ENCODE measurements around the gene NNAT. TPM values are rescaled to one million over a fixed set of nuclear protein-coding genes. Genes with fewer than 3 reads are reported as not detected.
A peak's percentile ranks its signal among the peaks of the same experiment; 100 is the strongest.

The NNAT gene
- total RNA-seq, 1 donor from 2014 or later: not detected

DNA sequence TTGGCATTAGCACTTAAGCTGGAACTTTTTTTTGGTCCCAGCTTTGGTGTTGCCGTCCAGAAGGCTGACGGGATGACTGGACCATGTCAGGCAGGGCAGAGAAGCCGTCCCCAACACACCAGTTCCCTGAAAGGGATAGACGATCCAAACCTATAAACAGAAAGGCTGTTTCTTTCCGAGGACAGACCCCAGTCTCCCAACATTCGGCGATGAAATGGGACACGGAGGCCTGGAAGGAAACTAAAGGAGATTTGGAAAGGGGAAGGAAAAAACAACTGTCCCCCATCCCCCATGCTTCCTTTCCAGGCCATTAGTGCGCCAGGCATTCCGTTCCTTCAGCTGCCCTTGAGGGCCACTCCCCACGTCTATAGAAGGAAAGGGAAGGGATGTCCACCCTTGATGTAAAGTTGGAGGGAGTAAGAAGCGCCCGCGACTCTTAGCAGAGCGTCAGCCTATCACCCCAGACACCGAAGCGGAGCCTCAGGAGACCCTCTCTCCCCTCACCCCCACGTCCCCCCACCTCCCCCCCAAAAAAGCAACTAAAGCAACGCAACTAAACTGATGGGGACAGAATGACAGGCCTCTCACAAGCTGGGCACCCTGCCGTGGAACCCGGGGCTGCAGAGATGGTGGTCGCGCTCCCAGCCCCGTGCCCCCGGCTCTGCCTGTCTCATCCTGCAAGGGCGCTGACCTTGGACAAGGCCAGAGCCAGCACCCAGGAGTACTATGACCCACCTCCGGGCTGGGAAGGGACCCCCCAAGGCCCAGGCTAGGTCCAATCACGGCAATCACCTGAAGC, 6.0 kb downstream of the NNAT start:
- H3K36me3 ChIP-seq: no peaks in the 10 kb centered on the region
- no peaks in the 10 kb centered on the region for H3K9me3 ChIP-seq
- DNase-seq (ENCODE audit: low spot score in 2 of 2): peak in 1 of 2 donors; percentile 55
- peak overlapping the region; percentile 86 to 97 for H3K27ac ChIP-seq
- TF ChIP-seq, protein P1, sequence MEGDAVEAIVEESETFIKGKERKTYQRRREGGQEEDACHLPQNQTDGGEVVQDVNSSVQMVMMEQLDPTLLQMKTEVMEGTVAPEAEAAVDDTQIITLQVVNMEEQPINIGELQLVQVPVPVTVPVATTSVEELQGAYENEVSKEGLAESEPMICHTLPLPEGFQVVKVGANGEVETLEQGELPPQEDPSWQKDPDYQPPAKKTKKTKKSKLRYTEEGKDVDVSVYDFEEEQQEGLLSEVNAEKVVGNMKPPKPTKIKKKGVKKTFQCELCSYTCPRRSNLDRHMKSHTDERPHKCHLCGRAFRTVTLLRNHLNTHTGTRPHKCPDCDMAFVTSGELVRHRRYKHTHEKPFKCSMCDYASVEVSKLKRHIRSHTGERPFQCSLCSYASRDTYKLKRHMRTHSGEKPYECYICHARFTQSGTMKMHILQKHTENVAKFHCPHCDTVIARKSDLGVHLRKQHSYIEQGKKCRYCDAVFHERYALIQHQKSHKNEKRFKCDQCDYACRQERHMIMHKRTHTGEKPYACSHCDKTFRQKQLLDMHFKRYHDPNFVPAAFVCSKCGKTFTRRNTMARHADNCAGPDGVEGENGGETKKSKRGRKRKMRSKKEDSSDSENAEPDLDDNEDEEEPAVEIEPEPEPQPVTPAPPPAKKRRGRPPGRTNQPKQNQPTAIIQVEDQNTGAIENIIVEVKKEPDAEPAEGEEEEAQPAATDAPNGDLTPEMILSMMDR (IDR thresholded peaks at IDR 0.05): no peak
- intact Hi-C loops (cut with DNase I): loop anchor here (5.0 kb wide), 1 partner anchor 130 kb away; no protein-coding TSS in a partner anchor
- H3K4me3 ChIP-seq: peak overlapping the region; percentile 96
- H3K4me1 ChIP-seq: peaks cover 0 to 9% of the 10 kb centered on the region in 2 donors
- H3K27me3 ChIP-seq: no peaks in the 10 kb centered on the region

DNA sequence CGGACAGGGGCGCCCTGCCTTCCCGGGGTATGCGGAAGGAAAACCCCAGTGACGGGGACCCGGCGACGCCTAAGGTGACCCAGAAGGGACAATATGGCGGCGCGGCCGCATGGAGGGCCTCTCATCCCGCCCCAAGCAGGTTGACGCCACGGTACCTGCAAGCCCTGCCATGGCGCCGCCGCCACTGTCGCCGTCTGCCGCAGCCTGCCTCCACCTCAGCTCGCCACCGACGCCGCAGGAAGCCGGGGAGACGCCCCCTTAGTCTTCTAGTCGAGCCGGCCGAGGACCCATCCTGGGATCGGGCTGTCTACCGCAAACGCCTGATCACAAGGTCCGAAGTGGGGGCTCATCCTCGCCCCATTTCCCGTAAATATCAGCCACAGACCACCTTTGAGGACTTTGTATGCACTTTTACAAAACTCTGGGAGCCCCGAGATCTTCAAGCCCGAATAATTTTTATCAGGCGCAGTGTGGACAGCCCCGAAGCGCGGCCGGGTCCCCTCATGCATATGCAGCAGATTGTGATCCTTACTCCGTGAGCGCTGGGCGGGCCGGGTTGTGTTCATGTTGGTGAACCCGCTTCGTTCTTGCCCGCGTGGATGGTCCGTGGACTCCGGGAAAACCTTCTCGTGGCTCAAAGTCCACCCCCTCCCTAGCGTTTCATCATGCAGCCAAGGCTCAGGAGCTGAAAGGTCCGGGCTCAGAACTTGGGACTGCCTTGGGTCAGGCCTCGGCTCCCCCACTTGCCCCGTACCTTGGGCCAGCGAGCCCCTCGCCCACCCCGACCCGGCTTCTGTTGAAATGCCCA, 6.8 kb downstream of the NNAT start, which contains the start of gene BLCAP:
BLCAP (minus strand) TSS at position 239 of the 808 bp plus-strand sequence. CDS start 8,702 bp downstream, outside the sequence.
- no peaks in the 10 kb centered on the region for H3K36me3 ChIP-seq
- H3K4me1 ChIP-seq: peaks cover 0 to 9% of the 10 kb centered on the region in 2 donors
- TF ChIP-seq, protein P1 (IDR thresholded peaks at IDR 0.05): no peak
- H3K4me3 ChIP-seq: peak within 1 kb of the TSS; percentile 96
- DNase-seq (ENCODE audit: low spot score in 2 of 2): peak; percentile 59 to 94
- no peaks in the 10 kb centered on the region for H3K27me3 ChIP-seq
- no peaks in the 10 kb centered on the region for H3K9me3 ChIP-seq
- H3K27ac ChIP-seq: peak within 1 kb of the TSS; percentile 86 to 97
- intact Hi-C loops (cut with DNase I): loop anchor here (5.0 kb wide), 1 partner anchor 131 kb away; no protein-coding TSS in a partner anchor

DNA sequence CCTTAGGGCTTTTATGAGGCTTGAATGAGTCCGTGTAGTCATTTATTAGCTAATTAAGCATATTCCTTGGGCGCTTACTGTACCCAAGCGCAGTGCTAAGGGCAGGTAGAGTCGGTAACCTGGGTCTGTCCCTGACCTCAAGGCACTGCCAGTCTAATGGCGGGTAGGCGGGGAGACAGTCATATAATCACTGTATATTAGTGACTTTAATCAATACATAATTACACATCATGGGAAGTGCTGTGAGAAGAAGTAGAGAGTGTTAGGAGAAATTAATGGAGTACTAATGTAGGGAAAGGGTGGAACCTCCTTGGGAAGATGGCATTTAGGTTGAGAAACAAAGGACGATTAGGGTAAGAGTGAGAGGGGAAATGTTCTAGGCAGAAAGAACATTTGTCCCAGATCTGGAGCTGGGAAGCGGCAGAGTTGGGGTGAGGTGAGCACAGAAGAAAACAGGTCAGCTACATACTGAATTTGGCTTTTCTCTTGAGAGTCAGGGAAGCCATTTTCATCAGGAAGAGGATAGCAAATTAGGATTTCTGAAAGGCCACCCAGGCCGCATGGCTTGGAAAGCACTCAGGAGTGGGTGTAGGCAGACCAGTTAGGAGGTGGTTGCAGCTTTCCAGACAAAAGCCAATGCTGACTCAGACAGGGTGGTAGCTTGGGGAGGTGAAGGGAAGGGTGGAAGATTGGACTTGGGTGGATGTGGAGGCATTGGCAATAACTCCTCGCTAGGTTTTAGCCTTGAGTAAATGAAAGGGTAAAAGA, 7.6 kb downstream of the NNAT start:
- H3K36me3 ChIP-seq: no peaks in the 10 kb centered on the region
- H3K4me3 ChIP-seq: peak overlapping the region; percentile 96
- H3K4me1 ChIP-seq: peaks cover 0 to 9% of the 10 kb centered on the region in 2 donors
- H3K27ac ChIP-seq: peak overlapping the region; percentile 86 to 97
- no peaks in the 10 kb centered on the region for H3K27me3 ChIP-seq
- no peaks in the 10 kb centered on the region for H3K9me3 ChIP-seq
- peak in 1 of 2 donors; percentile 49 for DNase-seq (ENCODE audit: low spot score in 2 of 2)
- TF ChIP-seq, protein P1 (IDR thresholded peaks at IDR 0.05): no peak
- intact Hi-C loops (cut with DNase I): loop anchor here (5.0 kb wide), 1 partner anchor 131 kb away; no protein-coding TSS in a partner anchor

DNA sequence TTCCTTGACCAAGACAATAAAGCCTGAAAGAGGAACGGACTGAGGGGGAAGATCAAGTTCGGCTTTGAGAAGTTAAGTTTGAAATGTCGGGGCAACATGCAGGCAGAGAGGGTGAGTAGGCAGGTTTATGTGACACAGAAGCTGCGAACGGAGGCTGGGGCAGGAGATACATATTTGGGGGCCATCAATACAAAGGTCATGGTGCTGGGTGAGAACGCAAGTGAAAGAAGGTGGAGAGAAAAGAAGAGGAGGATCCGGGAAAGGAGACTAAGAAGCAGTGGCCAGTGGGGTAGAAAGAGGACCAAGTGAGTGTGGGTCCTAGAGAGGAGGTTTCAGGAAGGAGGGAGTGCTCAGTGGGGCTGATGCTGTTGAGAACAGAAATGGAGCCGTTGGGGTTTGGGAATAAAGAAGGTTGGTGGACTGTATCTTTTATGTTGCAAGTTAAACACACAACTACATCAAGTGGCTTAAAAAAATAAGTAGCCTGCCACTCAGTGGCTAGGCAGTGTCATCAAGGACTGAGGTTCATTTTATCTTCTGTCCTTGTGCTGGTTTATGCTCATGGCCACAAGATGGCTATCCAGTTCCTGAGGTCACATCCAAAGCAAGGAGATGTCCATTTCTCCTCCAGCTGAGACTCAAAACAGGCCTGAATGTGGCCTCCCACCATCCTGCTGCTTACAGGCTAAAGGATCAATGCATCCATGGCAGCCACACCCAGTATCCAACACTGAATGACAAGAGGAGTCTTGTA, 8.3 kb downstream of the NNAT start:
- peak in 1 of 2 donors; percentile 52 for DNase-seq (ENCODE audit: low spot score in 2 of 2)
- TF ChIP-seq, protein P1 (IDR thresholded peaks at IDR 0.05): no peak
- intact Hi-C loops (cut with DNase I): loop anchor here (5.0 kb wide), 1 partner anchor 132 kb away; no protein-coding TSS in a partner anchor

More for the DNA sequence above, 8.3 kb downstream of the NNAT start:
- no peaks in the 10 kb centered on the region for H3K9me3 ChIP-seq
- H3K27ac ChIP-seq: no peak overlapping the region
- peaks cover 0 to 9% of the 10 kb centered on the region in 2 donors for H3K4me1 ChIP-seq
- no peak overlapping the region for H3K4me3 ChIP-seq
- H3K36me3 ChIP-seq: no peaks in the 10 kb centered on the region
- no peaks in the 10 kb centered on the region for H3K27me3 ChIP-seq
